Erythroblast (primary cell): ENCODE data around the gene DYNC2H1.
A peak's percentile ranks its signal among the peaks of the same experiment; 100 is the strongest.

Experiments
- DNase-seq, 2 experiments: peaks; one replicate each; lab custom pipeline; 2025; lab: John Stamatoyannopoulos, UW
- GATA1 ChIP-seq: IDR thresholded peaks from 2 replicates; pipeline ENCODE4 v1.6.1; 2011; ENCODE audit warnings: low read depth, mild to moderate bottlenecking, control low read depth, low read length, moderate library complexity
- POLR2A ChIP-seq: IDR thresholded peaks from 2 replicates; pipeline ENCODE4 v1.6.1; 2011; ENCODE audit warnings: mild to moderate bottlenecking, low read length

DYNC2H1 gene

DNA sequence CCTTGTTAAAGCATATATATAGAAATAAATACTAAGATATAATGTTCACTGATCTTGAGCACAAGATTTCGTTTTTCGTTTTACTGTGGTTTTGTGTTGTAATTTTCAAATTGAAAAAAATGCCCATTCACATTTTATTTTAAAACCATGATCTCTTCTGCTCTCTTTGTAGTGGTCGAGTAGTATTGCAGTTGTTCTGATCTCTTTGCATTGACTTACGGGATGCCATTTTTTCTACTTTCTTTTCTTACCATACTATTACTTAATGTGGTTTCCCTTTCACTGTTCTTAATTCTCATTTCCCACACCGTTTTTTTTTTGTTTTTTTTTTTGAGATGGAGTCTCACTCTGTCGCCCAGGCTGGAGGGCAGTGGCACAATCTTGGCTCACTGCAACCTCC is 289.6 kb downstream of the DYNC2H1 start:
- no peak for DNase-seq

DNA sequence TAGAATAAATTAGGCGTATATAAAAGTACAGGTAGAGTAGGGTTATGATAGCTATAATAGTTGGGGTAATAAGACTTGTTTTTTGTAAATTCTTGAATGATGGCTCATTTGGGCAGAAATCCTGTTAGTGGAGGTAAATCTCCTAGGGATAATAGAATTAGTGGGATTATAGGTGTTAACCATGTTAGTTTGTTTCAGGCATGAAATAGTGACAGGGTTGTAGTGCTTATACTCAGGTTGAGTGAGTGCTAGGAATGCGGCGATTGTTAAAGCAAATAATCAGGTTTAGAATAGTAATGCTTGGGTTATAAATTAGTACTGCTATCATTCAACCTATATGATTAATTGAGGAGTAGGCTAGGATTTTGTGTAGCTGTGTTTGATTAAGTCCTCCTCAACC is 297.1 kb downstream of the DYNC2H1 start:
- TF ChIP-seq POLR2A (no peak), GATA1 (no peak)
- DNase-seq, result no peak

More for the DNA sequence above, 289.6 kb downstream of the DYNC2H1 start:
- no peak for TF ChIP-seq POLR2A
- no peak for TF ChIP-seq GATA1

DNA sequence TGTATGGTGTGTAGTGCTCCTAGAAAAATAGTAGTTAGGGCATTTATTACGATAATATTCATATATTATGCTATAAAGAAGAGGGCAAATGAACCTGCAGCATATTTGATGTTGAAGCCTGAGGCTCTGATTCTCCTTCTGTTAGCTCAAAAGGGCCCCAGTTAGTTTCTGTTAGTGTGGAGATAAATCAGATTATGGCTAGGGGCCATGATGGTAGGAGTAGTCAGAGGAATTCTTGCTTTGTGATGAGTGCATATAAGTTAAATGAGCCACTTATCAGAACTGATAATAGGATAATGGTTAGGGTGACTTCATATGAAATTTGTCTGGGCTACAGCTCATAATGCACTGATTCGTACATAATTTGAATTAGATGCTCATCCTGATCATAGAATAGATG is 298.4 kb downstream of the DYNC2H1 start:
- no peak for DNase-seq
- TF ChIP-seq POLR2A (no peak), GATA1 (no peak)

DNA sequence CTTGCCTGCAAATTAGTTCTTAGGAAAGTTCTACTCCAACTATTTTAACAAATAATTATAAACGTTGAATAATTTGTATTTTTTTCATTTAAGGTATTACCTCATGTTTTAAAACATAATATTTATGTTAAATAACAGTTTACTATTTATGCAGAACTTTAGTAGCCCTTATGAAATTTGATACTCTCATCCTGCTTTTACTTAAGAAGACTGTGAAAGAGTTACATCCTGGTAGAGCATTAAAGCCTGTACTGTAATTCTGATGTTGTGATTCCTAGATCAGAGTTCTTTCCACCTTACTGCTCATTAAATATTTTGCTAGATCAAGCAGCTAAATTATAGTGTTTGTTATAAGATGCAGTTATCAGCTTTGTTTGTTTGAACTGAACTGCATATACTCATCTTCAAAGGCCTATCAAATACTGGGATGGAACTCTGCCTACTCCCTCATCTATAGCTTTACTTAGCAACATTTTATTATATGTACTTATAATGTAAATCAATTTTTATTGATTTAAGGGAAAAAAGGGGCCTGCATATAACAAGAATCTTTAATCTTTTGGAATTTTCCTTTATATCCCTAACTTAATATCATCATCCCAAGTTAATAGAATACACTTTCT is 304.2 kb downstream of the DYNC2H1 start:
- TF ChIP-seq POLR2A (no peak), GATA1 (no peak)
- no peak for DNase-seq

DNA sequence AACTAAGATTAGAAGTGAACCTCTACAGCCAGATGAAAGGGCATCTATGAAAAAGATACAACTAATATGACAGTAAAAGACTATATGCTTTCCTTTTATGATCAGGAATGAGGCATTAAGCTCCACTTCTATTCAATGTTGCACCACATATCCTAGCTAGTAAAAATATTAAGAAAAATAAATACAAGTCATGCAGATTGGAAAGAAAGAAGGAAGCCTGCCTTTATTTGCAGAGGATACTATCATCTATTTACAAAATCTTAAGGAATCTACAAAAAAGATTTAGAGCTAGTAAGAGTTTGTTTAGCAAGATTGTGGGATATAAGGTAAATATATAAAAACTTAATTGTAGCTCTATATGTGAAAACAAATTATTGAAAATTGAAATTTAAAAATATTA is 308.8 kb downstream of the DYNC2H1 start:
- no peak for TF ChIP-seq POLR2A
- no peak for TF ChIP-seq GATA1
- no peak for DNase-seq

DNA sequence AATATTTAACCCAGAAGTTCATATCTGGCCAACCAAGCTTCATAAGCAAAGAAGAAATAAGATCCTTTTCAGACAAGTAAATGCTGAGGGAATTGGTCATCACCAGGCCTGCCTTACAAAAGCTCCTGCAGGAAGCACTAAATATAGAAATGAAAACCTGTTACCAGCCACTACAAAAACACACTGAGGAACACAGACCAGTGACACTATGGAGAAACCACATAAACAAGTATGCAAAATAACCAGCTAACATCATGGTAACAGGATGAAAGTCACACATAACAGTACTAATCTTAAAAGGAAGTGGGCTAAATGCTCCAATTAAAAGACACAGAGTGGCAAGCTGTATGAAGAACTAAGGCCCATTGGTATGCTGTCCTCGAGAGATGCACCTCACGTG is 311.4 kb downstream of the DYNC2H1 start:
- DNase-seq, result no peak
- no peak for TF ChIP-seq GATA1
- TF ChIP-seq POLR2A, result no peak

DNA sequence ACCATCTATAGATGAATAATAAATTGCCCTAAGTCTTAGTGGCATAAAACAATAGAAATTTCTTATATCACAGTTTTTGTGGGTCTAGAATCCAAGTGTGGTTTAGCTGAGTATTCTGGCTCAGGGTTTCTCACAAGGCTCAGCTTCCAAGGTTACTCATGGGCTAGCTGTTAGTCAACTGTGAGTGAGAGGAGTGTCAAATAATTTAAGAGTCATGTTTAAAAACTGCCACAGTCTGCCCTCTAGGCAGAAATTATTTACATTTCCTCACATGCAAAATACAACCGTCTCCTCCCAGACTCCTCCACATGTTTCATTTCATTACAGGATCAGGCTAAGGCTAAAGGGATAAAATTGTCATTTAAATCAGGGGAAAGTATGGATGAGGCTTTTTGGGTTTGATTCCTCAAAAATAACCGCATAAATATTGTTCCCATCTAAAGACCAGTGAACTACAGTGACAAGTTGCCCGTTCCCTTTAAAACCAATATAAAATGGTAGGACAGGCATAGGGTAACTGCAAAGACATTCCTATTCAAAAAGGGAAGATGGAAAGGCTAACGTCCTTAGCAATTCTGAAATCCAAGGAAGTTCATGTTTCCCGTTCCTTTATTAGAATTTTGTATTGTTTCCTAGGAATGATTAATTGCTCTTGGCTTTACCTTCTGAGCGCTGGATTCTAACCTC is 324.3 kb downstream of the DYNC2H1 start:
- TF ChIP-seq POLR2A (no peak), GATA1 (no peak)
- DNase-seq, result no peak

DNA sequence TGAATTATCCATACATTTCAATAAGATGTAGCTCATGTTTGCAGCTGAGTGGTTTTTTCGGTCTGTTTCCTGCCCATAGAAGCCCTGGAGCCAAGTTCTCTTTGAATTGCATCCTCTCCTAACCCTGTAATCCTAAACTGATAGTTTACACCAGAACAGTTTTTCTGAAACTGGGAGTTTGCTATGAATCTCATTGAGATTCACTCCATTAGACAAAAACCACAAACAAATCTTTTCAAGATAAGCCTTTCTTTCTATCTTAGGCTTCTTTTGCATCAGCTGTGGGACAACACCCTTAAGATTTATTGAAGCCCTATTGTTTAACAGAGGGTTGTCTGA is 324.8 kb downstream of the DYNC2H1 start:
- TF ChIP-seq GATA1, result no peak
- TF ChIP-seq POLR2A, result no peak
- no peak for DNase-seq

DNA sequence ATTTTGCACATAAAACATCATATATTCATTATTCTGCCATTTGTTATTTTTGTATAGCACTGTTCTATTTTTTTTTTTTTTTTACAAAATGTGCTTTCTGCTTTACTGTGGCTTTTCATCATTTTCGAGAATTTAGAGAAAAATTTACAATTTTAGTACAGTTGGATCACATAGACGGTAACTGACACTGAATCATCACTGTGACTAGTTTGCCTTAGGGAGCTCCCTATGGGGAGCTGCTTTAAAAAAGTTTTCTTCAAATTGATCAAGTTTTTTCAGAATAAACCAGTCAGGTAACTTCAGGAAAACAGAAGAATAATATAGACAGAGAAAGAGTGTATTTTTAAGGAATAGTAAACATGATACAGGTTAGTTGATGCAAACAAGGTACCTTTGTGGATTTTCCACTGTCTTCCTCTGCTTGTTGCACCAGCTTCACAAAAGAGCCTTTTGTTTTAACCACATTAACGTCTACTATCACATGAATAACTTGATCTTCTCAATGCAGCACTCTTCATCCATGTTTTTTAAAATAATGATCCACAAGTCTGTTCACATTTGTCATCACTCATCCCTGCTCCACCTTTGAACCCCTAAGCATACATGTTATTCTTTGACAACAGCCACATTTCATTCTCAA is 327.0 kb downstream of the DYNC2H1 start:
- DNase-seq, result no peak
- TF ChIP-seq POLR2A (no peak), GATA1 (no peak)

DNA sequence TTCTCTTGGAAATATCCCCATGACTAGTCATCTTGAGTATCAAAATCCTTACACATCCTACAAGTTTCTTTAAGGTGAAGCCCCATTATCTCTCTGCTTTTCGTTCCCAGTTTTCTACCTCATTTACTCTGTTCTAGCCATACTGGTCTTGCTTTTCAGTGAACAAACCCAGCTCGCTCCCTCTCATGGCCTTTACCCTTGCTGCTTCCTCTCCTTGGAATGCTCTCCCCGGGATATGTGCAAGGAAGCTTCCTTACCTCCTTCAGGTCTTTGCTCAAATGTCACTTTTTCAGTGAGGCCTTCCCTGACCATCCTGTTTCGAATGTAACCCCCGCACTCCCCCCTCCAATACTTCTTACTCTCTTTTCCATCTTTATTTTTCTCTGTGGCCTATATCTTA is 331.8 kb downstream of the DYNC2H1 start:
- no peak for DNase-seq
- TF ChIP-seq POLR2A (no peak), GATA1 (no peak)

DNA sequence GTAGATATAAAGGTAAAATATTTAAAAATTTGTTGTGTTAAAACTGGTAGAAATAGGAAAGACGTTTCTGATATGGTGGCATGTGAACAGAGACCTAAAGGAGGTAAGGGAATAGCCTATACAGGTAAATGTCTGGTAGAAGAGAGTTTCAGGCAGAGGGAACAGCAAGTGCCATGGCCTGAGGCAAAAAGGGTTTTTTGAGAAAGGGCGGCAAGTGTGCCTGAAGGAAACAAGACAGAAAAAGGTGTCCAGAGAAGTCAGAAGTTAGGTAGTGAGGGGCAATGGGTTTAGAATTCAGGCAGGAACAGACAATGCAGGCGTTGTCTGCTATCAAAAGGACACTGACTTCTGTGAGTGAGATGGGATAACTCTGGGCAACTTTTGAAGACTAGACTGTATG is 339.7 kb downstream of the DYNC2H1 start:
- no peak for DNase-seq
- TF ChIP-seq POLR2A (no peak), GATA1 (no peak)

DNA sequence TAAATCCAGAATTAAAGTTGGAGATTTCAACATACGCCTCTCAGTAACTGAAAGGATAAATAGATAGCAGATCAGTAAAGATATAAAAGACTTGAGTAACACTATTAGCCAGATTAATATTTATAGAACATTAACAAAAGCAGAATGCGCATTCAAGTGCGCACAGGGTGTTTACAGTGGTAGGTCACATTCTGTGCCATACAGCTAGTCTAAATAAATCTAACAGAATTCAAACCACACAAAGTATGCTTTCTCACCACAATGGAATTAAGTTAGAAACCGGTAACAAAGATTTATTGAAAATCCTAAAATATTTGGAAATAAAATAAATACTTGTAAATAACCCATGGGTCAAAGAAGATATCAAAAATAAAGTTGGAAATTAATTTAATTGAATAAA is 341.0 kb downstream of the DYNC2H1 start:
- DNase-seq, result no peak
- TF ChIP-seq GATA1 (no peak), POLR2A (no peak)

DNA sequence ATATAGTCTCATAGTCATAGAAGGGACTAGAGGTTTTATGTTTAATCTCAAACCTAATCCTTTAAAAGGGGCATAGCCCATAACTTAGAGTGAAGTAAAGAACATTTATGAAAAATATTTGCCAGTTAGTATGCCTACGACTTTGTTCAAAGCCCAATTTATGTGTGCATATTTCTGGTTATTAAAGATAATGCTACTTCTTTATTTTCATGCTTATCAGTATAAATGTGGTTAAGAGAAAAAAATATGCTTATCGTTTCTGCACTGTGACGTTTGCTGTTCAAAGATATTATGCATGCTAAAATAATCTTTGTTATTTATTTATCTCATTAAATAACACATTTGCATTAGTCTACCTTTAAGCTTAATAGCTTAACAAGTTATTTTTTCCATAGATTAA is 343.9 kb downstream of the DYNC2H1 start:
- TF ChIP-seq GATA1, result peak; percentile 16
- TF ChIP-seq POLR2A, result no peak
- peak; percentile 50 to 78 for DNase-seq

DNA sequence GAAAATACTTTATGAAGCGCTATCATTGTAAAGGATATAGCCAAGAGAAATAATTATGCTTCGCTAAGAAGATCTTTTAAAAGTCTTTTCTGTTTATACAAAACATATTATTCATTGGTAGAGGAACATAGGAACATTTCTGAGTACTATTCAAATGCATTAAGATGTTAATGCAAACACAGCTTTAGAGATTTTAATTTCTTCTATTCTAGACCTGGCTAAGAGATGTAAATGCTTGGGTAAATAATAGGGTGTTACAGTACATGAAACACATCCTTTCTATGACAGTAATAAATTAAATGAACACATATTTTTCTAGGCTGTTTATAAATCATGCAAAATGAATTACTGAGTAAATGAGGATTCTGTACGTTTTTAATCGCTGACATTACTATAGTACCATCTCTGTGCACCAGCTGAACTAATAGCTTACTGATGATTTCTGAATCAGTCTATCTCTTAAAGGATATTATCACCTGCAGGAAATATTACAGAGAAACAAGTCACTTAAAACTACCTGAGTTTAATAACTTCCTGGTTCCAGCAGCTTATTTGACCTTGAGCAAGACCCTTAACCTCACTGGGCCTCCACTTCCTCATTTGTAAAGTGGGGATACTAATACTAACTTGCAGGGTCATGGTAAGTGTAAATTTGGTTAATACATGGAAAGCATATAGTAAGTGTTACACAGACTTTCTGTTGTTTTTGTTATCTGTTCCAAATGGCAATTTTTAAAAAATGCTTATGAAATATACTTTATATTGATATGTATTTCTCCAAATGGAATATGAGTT is 344.9 kb downstream of the DYNC2H1 start:
- TF ChIP-seq GATA1 (no peak), POLR2A (no peak)
- DNase-seq, result peak; percentile 4 to 6
